ENCODE results near the gene PRDM8.
"Not testable (repeated sequence)": the region's sequence is repeated elsewhere in the genome, so short reads cannot be mapped to it uniquely, and the experiment has no call there.

Gene PRDM8

DNA sequence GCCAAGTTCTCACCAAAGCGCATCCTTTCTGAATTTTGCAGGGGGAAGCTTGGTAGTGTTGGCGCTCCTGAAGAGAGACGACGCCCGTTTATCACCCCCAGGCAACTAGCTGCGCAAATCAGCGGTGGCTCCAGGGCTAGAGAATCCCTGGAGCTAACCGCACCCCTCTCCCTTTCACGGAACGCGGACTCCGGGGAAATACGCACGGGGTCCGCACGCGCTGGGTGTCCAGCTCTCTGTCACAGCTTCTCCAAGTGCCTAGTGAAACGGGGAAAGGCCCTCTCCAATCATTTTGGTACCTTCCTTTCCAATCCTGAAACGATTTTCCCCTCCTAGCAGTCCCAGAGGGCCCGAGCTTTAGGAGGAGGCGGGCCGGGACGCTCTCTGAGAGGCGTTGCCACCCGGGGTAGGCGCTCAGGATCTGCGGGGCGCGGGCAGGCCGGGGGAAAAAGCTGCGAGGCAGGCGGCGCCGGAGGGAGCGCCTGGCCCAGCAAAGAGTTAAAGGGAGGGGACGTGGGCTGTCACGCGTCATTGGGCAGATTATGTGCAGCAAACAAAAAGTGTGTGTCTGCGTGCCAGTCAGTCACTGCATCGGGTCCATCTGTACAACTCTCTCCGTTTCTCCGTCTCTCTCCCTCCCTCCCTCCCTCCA is at the start of gene PRDM8:
TSS of gene PRDM8 (plus strand) at position 582 of the 652 bp plus-strand sequence. CDS start 2,578 bp downstream, outside the sequence.
- DNase-seq = peak; percentile 5

DNA sequence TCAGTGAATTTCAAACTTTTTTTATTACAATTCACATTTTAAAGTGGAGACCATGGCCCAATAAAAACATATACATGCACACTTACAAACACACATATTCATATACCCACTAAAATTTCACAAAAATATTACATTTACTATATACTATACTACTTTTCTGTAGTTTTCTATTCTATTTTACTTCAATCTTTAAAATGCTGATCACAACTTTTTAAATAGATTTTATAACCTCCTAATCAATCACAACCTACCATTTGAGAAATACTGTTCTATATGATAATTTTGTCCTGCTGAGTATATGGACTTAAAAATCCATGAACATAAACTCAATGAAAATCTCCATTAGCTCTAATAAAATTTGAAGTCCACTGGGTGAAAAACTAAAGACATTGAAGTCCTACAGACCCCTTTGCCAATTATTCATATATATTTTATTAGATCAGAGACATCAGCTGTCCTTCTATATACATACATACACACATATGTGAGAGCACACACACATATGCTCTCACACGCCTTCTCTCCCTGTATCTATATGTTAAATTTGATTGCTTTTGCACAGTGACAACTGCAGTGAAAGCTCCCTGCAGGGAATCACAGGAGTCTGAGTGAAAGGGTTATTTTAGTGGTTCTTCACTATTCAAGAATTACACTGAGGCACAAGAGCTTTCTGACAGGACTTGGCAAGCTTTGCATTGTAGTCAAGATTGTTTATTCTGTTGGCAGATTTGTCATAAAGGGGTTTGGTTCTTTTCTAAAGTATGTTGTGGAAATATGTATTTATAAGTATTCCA is 46.7 kb upstream of the PRDM8 start:
- no peak for DNase-seq

DNA sequence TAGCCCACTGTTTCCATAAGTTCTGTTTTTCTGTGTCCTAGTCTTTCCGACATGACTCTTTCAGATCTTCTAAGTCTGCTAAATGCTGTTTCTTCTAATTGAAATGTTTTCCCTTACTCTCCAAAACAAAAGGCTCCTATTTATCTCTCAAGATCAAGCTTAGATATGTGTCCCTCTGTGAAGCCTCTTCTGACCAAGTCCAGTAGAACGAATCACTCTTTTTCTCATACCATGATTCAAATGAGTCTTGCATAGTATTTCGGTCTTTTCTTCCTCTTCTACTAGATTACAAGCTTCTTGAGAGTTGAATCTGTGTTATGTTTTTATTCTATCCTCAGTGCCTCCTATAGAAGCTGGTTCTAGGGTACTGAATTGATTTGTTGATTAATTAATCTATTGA is 45.3 kb upstream of the PRDM8 start:
- DNase-seq = no peak

DNA sequence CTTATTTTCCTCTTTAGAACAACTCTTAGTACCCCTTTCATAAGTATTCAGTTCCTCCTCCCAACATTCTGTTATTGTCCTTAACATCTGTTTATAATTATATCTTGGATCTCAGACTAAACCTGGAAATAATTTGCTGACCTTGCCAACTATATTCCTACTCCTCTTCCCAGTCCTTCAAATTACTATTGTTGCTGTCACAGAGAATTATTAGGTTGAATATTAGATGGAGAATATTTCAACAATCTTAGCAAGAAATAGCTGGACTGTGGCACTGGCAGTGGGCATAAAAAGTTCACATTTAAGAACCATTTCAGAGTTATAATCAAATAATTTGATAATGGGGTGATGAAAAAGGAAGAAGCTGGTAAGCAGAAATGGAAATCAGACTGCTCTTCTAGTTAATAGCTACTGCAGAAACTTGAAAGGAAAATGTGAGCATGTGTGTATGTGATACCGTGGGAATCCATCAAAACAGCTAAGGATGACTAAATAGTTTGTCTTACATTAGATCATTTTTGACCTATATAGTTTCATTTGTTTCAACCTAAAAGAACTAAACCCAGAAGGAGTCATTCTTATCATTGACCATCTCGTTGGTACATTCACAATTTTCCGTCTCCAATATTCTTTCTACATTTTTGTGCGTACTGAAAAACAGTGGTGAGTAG is 43.3 kb upstream of the PRDM8 start:
- no peak for DNase-seq

DNA sequence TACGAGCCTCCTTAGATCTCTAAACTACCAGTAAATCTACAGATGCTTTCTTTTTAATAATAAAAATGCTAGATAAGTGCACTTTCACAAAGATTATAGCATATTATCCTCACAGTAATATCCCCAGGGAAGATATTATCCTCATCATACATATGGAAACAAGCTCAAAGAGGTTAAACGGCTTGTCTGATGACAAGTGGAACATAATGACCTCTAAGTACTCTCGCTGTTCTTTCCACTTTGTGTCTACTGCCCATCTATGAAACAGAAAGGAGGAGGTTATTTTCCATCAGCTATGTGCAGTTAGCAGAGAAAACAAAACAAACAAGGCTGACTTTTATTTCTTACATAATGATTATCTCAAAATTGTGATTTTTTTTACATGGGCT is 42.8 kb upstream of the PRDM8 start:
- DNase-seq = no peak

GRCh38 chr4:80155316-80155982 is 41.9 kb upstream of the PRDM8 start:
- no peak for DNase-seq

DNA sequence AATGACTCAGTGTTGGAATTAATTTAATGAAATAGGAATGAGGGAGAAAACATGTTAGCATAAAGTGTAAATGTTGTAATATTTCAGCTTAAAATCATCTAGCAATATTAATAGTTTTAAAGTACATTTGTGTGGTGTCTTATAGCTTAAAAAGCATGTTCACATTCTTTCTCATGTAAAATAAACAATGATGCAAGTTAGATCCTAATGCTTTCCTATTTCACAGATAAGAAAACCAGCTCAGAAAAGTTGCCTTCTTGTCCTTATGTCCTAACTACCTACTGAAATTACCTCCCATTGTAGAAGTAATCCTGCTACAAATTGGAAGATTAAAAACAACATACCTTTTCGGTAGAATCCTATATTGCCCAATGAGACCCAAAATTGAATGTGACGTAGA is 40.9 kb upstream of the PRDM8 start:
- no peak for DNase-seq

DNA sequence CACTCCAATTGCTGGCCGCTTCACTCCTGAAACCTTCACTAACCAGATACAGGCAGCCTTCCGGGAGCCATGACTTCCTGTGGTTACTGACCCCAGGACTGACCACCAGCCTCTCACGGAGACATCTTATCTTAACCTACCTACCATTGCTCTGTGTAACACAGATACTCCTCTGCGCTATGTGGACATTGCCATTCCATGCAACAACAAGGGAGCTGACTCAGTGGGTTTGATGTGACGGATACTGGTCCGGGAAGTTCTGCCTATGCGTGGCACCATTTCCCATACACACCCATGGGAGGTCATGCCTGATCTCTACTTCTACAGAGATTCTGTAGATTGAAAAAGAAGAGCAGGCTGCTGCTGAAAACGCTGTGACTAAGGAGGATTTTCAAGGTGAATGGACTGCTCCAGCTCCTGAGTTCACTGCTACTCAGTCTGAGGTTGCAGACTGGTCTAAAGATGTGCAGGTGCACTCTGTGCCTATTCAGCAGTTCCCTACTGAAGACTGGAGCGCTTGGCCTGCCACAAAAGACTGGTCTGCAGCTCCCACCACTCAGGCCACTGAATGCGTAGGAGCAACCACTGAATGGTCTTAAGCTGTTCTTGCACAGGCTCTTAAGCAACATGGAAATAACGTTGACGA is 35.8 kb upstream of the PRDM8 start:
- no peak for DNase-seq

DNA sequence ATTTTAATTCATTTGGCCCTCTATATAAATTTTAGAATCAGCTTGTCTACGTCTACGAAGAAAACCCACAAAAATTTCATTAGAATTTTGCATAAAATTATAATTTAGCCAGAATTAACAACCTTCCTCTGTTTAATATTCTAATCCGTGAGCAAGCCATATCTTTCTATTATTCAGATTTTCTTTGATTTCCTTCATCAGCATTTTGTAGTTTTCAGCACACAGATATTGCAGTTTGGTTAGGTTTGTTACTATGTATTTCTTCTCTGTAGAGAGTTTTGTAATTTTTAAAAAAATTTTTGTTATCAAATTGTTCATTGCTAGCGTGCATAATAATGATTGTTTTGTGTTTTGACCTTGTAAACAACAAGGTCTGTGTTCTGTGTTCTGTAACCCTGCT is 34.9 kb upstream of the PRDM8 start:
- no peak for DNase-seq

- DNase-seq = no peak
Observed at GRCh38 chr4:80165855-80166254, 31.4 kb upstream of the PRDM8 start.

GRCh38 chr4:80171251-80171650 is 26.1 kb upstream of the PRDM8 start:
- DNase-seq = no peak

- no peak for DNase-seq
Observed at GRCh38 chr4:80171656-80172055, 25.6 kb upstream of the PRDM8 start.

GRCh38 chr4:80172203-80172602 is 25.1 kb upstream of the PRDM8 start:
- no peak for DNase-seq

DNA sequence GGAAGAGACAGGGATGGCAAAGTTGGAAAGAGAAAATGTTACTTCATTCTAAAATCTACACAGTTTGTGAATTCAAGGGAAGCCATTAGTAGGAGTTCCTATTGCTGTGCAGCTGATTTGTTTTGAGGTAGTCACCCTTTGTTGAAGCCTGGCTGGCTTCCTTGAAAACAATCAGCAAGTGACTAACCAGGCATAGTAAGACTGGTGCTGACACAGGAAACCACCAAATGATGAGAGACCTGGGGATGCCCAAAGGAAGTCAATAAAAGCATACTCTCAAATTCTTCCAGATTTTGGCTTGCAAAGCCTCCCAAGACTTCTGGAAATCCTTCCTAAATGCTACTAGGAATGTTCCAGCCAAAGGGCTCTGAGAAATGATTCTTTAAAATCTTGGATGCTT is 23.9 kb upstream of the PRDM8 start:
- no peak for DNase-seq

DNA sequence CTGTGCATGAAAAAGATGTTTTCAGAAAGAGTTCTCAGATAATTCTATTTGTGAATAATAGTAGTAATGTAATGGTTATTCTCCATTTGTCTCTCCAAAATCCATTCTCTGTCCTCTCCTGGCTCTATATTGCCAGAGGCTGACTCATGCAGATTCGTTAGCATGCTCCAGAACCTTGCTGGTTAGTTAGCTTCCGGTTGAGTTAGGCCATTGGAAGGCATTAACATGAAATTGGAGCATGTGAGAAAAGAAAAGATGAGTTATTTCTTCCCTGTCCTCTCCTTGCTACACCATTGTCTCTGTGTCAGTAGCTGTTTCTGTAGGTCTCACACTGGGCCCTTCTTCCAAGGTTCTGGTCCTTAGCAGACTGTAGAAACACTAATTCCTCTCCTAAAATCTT is 23.5 kb upstream of the PRDM8 start:
- no peak for DNase-seq

GRCh38 chr4:80177793-80178192 is 19.5 kb upstream of the PRDM8 start:
- DNase-seq = not testable (repeated sequence)

DNA sequence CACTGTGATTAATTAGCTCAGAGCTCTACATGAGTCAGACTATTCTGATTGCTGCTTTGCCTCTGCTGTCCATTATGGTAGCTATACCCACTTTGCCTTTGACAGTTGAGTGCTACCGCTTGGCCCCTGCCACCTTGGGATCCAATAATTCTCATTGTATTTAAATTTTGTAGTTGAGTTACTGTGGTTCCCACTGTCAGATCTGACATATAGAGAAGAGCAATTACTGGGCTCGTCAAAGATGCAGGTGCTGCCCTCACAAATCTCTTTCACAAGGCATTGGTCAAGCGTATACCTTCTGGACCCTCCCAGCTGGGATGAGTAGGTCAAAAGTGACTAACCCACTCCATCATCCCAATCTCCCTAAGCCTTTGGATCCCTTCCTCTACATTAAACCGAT is 18.3 kb upstream of the PRDM8 start:
- DNase-seq = no peak

- no peak for DNase-seq
Observed at GRCh38 chr4:80179637-80180161, 17.6 kb upstream of the PRDM8 start.

DNA sequence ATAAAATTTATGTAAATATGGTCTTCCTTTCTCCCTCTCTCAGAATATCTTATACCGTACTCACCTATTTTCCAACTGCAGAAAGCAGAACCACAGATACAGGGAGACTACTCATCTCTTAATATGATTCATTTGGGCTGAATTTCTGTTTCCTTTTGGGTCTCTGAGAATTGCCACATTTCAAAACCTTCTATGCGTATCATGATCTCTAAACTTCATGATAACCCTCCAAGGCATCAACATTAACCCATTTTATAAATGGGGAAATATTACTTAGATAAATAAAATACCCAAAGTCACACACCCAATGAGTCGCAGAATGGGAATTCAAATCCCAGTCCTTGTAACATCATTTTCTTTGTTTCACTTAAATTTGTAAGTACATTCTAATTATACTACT is 16.6 kb upstream of the PRDM8 start:
- DNase-seq = no peak

GRCh38 chr4:80182237-80182866 is 15.0 kb upstream of the PRDM8 start:
- DNase-seq = no peak

DNA sequence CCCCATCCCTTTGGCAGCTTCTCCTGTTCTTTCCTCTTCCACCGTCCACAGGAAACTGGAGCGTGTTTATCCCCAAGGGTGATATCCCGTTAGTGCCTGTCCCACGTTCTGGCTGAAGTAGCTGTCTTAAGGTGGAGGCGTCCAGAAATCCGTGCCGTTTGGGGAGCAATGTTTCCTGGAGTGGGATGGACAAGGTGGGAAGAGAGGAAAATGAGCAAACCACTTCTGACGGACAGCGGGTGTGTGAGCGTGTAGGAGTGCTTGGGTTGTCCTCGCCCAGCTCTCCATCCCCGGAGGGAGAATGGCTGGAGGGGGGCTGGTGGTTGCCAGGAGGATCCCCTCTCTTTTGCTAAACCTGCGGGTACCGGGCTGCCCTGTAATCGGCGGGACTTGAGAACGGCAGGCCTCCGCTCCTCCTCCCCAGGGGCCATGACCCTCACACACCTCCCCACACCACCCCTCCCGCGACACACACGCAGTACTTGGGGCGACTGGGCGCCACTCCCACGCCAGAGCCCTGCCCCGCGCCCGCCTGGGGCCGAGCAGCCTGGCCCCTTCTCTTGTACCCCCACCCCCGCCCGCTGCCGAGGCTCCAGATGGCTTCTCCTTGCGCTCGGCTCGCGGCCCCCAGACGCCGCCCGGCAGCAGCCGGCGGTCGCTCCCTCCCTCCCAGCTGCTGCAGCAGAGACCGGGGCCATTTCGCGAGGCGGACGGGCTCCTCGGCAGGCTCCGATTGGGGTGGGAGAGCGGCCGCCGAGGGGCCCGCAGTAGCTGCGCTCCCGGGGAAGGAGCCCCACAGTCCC is 13.9 kb upstream of the PRDM8 start:
- DNase-seq = no peak
